Measurements from ENCODE around the gene WFDC9. TPM values are rescaled to one million over a fixed set of nuclear protein-coding genes. Genes with fewer than 3 reads are reported as not detected.

Gene WFDC9
- total RNA-seq, 1 experiment from 2014 or later: not detected

GRCh38 chr20:45621593-45621992 lies 9.5 kb downstream of the WFDC9 start:
- no peak overlapping the region for H3K4me3 ChIP-seq (replicated peaks in 1 of 2; ENCODE audit: low read depth in 1 of 2, low read length in 2 of 2)
- ATAC-seq (no peak), DNase-seq (ENCODE audit: low read depth, low spot score) (no peak)
- no peak overlapping the region for H3K4me2 ChIP-seq (ENCODE audit: low read length)
- no peaks in the 10 kb centered on the region for H3K9me3 ChIP-seq (ENCODE audit: control insufficient read depth in 1 of 2, insufficient read depth in 1 of 2, low read depth in 1 of 2, low read length in 2 of 2)
- H3K79me2 ChIP-seq (ENCODE audit: insufficient read depth, low read length): no peaks in the 10 kb centered on the region
- H2AFZ ChIP-seq (ENCODE audit: low read depth, low read length, poor library complexity, severe bottlenecking): no peak overlapping the region
- intact Hi-C loops (cut with micrococcal nuclease): no loop called here
- no peaks in the 10 kb centered on the region for H3K36me3 ChIP-seq (ENCODE audit: control insufficient read depth in 1 of 2, insufficient read depth in 2 of 2, low read length in 2 of 2)
- RAD21 ChIA-PET (ENCODE audit: low non-redundant PET in 1 of 2, low total read pairs in 2 of 2, uncharacterized antibody in 2 of 2, unreplicated experiment in 2 of 2): no interaction called here
- no peaks in the 10 kb centered on the region for H4K20me1 ChIP-seq (ENCODE audit: insufficient read depth)
- H3K27me3 ChIP-seq (ENCODE audit: insufficient read depth, low read length): no peaks in the 10 kb centered on the region
- BruUV-seq (replicated peaks): no TSS peak
- CTCF ChIA-PET: no interaction called here
- no peaks in the 10 kb centered on the region for H3K4me1 ChIP-seq (ENCODE audit: control insufficient read depth in 1 of 2, insufficient read depth in 2 of 2, low read length in 2 of 2)
- no peaks in the 10 kb centered on the region for H3K9me2 ChIP-seq (ENCODE audit: insufficient read depth)
- POLR2A ChIA-PET: no interaction called here
- no peak overlapping the region for H3K9ac ChIP-seq (ENCODE audit: low read length)
- H3K27ac ChIP-seq (ENCODE audit: low read depth, low read length): no peak overlapping the region
- TF ChIP-seq ZFX (IDR thresholded peaks at IDR 0.05) (no peak), EZH2 (IDR thresholded peaks at IDR 0.05) (no peak), EGR1 (IDR thresholded peaks at IDR 0.05; ENCODE audit: low read depth) (no peak), CEBPB (IDR thresholded peaks at IDR 0.05; ENCODE audit: low read depth) (no peak), MAX (IDR thresholded peaks at IDR 0.05) (no peak), RAD21 (IDR thresholded peaks at IDR 0.05; ENCODE audit: low read depth) (no peak), JUND (IDR thresholded peaks at IDR 0.05) (no peak)
- TF ChIP-seq, protein P1, sequence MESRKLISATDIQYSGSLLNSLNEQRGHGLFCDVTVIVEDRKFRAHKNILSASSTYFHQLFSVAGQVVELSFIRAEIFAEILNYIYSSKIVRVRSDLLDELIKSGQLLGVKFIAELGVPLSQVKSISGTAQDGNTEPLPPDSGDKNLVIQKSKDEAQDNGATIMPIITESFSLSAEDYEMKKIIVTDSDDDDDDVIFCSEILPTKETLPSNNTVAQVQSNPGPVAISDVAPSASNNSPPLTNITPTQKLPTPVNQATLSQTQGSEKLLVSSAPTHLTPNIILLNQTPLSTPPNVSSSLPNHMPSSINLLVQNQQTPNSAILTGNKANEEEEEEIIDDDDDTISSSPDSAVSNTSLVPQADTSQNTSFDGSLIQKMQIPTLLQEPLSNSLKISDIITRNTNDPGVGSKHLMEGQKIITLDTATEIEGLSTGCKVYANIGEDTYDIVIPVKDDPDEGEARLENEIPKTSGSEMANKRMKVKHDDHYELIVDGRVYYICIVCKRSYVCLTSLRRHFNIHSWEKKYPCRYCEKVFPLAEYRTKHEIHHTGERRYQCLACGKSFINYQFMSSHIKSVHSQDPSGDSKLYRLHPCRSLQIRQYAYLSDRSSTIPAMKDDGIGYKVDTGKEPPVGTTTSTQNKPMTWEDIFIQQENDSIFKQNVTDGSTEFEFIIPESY (IDR thresholded peaks at IDR 0.05; ENCODE audit: extremely low read depth, insufficient replicate concordance, low read length): no peak

GRCh38 chr20:45617591-45617990 lies 13.5 kb downstream of the WFDC9 start:
- Histone ChIP-seq H3K9me2 (ENCODE audit: insufficient read depth) (no peaks in the 10 kb centered on the region), H2AFZ (ENCODE audit: low read depth, low read length, poor library complexity, severe bottlenecking) (no peak overlapping the region), H3K79me2 (ENCODE audit: insufficient read depth, low read length) (no peaks in the 10 kb centered on the region), H3K4me1 (ENCODE audit: control insufficient read depth in 1 of 2, insufficient read depth in 2 of 2, low read length in 2 of 2) (no peaks in the 10 kb centered on the region), H3K36me3 (ENCODE audit: control insufficient read depth in 1 of 2, insufficient read depth in 2 of 2, low read length in 2 of 2) (no peaks in the 10 kb centered on the region), H3K27ac (ENCODE audit: low read depth, low read length) (no peak overlapping the region), H3K9me3 (ENCODE audit: control insufficient read depth in 1 of 2, insufficient read depth in 1 of 2, low read depth in 1 of 2, low read length in 2 of 2) (no peaks in the 10 kb centered on the region), H3K4me2 (ENCODE audit: low read length) (no peak overlapping the region), H3K4me3 (replicated peaks in 1 of 2; ENCODE audit: low read depth in 1 of 2, low read length in 2 of 2) (no peak overlapping the region), H3K9ac (ENCODE audit: low read length) (no peak overlapping the region), H3K27me3 (ENCODE audit: insufficient read depth, low read length) (no peaks in the 10 kb centered on the region), H4K20me1 (ENCODE audit: insufficient read depth) (no peaks in the 10 kb centered on the region)
- POLR2A ChIA-PET: no interaction called here
- intact Hi-C loops (cut with micrococcal nuclease): no loop called here
- DNase-seq (ENCODE audit: low read depth, low spot score) (no peak), ATAC-seq (no peak)
- BruUV-seq (replicated peaks): no TSS peak
- no peak for TF ChIP-seq REST (IDR thresholded peaks at IDR 0.05; ENCODE audit: low read depth)
- TF ChIP-seq, protein P1 (IDR thresholded peaks at IDR 0.05; ENCODE audit: extremely low read depth, insufficient replicate concordance, low read length): no peak
- TF ChIP-seq EZH2 (IDR thresholded peaks at IDR 0.05): no peak
- no peak for TF ChIP-seq ATF3 (IDR thresholded peaks at IDR 0.05)
- CTCF ChIA-PET: interaction anchor here (1.0 kb wide), 1 partner anchor 12 kb away, joined by 4 read pairs; the partner anchor contains the start of gene WFDC10A
- RAD21 ChIA-PET (ENCODE audit: low non-redundant PET in 1 of 2, low total read pairs in 2 of 2, uncharacterized antibody in 2 of 2, unreplicated experiment in 2 of 2): no interaction called here

All from HCT116 (cell line).